Sigmoid colon (tissue), 7 donors: ENCODE measurements around the gene R3HDM2. TPM values are rescaled to one million over a fixed set of nuclear protein-coding genes. Genes with fewer than 3 reads are reported as not detected.

Experiments used
- DNase-seq: peaks from one replicate; pipeline ENCODE4 v3.0.0-alpha.2; 2019
- H3K27ac ChIP-seq, 4 donors: fragments of 200-600 bp; sonication (generic); one replicate each; pipeline ENCODE4 v1.5.1; 2016 to 2019; ENCODE audit warnings: mild to moderate bottlenecking in 1 of 4
- H3K27me3 ChIP-seq, 3 donors: fragments of 200-600 bp; sonication (generic); one replicate each; pipeline ENCODE4 v1.5.1; 2019; ENCODE audit warnings: mild to moderate bottlenecking in 1 of 3
- H3K36me3 ChIP-seq, 4 donors: fragments of 200-600 bp; sonication (generic); one replicate each; pipeline ENCODE4 v1.5.1; 2016 to 2019
- H3K4me1 ChIP-seq, 4 donors: fragments of 200-600 bp; sonication (generic); one replicate each; pipeline ENCODE4 v1.5.1; 2017 to 2019
- H3K4me3 ChIP-seq, 4 donors: fragments of 200-600 bp; sonication (generic); one replicate each; pipeline ENCODE4 v1.5.1; 2017 to 2019; ENCODE audit warnings: mild to moderate bottlenecking in 2 of 4, moderate library complexity in 1 of 4
- H3K9me3 ChIP-seq, 4 donors: fragments of 200-600 bp in 3 of 4; sonication (generic) in 3 of 4; one replicate each; pipeline versions ENCODE4 v1.5.1 to v1.6.1; 2013 to 2019
- EP300 ChIP-seq, 4 donors: sonication (generic); formaldehyde crosslinking; IDR thresholded peaks; one replicate each; pipeline ENCODE4 v1.6.1; 2017; ENCODE audit warnings: antibody characterized with exemption in 4 of 4
- POLR2A ChIP-seq, 2 donors: fragments of 450-650 bp; IDR thresholded peaks; one replicate each; pipeline ENCODE4 v1.6.1; 2016; ENCODE audit warnings: antibody characterized with exemption in 2 of 2, mild to moderate bottlenecking in 2 of 2, moderate library complexity in 2 of 2
- POLR2AphosphoS5 ChIP-seq, 4 donors: sonication (generic); formaldehyde crosslinking; IDR thresholded peaks; one replicate each; pipeline ENCODE4 v1.6.1; 2017; ENCODE audit warnings: antibody characterized with exemption in 4 of 4
- WGBS, 2 donors: extraction: QIAGEN DNeasy Blood & Tissue Kit; methylation state at CpG; one replicate each; pipeline ENCODE4 v1.1.7; 2013; 5-methylcytosine and 5-hydroxymethylcytosine counted together
- intact Hi-C: fragments of 100-400 bp; cut with DNase I; formaldehyde crosslinking; loops from one replicate; pipeline ENCODE4 v1.15.1; 2023
- polyA plus RNA-seq, 3 donors: library from polyadenylated mRNA; stranded (reverse); fragments of 200-250 nt; gene quantifications; one replicate each; pipeline ENCODE4 v1.2.3, GENCODE V29; 2013
- total RNA-seq, 4 donors: library from RNA; depleted of rRNA; stranded (reverse); fragments of >200 nt; gene quantifications; one replicate each; pipeline ENCODE4 v1.1.0, GENCODE V29; 2016
- TF ChIP-seq, protein P1 (sequence below), 4 experiments: fragments of 450-650 bp in 3 of 4; fragments of 200-600 bp in 1 of 4; IDR thresholded peaks; one replicate each; pipeline ENCODE4 v1.5.1; 2016 to 2019; ENCODE audit warnings: antibody characterized with exemption in 4 of 4, mild to moderate bottlenecking in 3 of 4, moderate library complexity in 2 of 4
- donor health status: healthy with polysubstance abuse.
- donor health status: Bipolar disorder and iron deficiency.
- donor health status: healthy.

R3HDM2 gene
- total and polyA plus RNA-seq, 7 donors: 10.9 to 37.7 (median 28.3) TPM

DNA sequence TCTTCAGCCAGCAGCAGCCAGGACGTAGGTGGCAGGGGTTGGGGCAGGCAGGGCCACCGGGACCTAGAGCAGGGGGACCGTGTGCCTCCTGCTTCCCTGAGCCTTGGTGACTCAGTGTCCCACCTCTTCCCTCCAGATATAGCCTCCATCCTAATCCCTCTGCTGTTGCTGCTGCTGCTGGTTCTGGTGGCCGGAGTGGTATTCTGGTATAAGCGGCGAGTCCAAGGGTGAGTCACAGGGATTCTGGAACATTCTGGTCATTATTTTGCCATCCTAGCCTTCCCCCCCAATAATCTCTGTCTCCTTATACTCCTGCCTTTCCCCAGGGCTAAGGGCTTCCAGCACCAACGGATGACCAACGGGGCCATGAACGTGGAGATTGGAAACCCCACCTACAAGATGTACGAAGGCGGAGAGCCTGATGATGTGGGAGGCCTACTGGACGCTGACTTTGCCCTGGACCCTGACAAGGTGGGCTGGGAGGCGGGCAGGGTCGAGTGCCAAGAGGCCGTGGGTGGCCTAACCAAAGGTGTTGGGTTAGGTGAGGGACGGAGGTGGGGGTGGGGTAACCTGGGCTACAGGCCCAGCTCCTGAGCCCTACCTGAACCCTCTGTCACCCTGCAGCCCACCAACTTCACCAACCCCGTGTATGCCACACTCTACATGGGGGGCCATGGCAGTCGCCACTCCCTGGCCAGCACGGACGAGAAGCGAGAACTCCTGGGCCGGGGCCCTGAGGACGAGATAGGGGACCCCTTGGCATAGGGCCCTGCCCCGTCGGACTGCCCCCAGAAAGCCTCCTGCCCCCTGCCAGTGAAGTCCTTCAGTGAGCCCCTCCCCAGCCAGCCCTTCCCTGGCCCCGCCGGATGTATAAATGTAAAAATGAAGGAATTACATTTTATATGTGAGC lies 218.8 kb downstream of the R3HDM2 start:
- 89 to 90% methylated on average over 27 of the region's 27 CpGs for WGBS, 2 donors
- Histone ChIP-seq H3K27ac (no peak overlapping the region), H3K9me3 (no peaks in the 10 kb centered on the region), H3K4me1 (peaks cover 0 to 27% (median 22%) of the 10 kb centered on the region in 4 donors), H3K27me3 (peaks cover 24 to 35% (median 24%) of the 10 kb centered on the region in 3 donors), H3K4me3 (no peak overlapping the region), H3K36me3 (peaks cover 8 to 57% (median 30%) of the 10 kb centered on the region in 4 donors)
- no peak for DNase-seq
- intact Hi-C loops: no loop called here
- TF ChIP-seq POLR2A (IDR thresholded peaks at IDR 0.05): no peak
- no peak for TF ChIP-seq EP300 (IDR thresholded peaks at IDR 0.05)
- TF ChIP-seq POLR2AphosphoS5 (IDR thresholded peaks at IDR 0.05): no peak
- TF ChIP-seq, protein P1, sequence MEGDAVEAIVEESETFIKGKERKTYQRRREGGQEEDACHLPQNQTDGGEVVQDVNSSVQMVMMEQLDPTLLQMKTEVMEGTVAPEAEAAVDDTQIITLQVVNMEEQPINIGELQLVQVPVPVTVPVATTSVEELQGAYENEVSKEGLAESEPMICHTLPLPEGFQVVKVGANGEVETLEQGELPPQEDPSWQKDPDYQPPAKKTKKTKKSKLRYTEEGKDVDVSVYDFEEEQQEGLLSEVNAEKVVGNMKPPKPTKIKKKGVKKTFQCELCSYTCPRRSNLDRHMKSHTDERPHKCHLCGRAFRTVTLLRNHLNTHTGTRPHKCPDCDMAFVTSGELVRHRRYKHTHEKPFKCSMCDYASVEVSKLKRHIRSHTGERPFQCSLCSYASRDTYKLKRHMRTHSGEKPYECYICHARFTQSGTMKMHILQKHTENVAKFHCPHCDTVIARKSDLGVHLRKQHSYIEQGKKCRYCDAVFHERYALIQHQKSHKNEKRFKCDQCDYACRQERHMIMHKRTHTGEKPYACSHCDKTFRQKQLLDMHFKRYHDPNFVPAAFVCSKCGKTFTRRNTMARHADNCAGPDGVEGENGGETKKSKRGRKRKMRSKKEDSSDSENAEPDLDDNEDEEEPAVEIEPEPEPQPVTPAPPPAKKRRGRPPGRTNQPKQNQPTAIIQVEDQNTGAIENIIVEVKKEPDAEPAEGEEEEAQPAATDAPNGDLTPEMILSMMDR (IDR thresholded peaks at IDR 0.05): no peak

DNA sequence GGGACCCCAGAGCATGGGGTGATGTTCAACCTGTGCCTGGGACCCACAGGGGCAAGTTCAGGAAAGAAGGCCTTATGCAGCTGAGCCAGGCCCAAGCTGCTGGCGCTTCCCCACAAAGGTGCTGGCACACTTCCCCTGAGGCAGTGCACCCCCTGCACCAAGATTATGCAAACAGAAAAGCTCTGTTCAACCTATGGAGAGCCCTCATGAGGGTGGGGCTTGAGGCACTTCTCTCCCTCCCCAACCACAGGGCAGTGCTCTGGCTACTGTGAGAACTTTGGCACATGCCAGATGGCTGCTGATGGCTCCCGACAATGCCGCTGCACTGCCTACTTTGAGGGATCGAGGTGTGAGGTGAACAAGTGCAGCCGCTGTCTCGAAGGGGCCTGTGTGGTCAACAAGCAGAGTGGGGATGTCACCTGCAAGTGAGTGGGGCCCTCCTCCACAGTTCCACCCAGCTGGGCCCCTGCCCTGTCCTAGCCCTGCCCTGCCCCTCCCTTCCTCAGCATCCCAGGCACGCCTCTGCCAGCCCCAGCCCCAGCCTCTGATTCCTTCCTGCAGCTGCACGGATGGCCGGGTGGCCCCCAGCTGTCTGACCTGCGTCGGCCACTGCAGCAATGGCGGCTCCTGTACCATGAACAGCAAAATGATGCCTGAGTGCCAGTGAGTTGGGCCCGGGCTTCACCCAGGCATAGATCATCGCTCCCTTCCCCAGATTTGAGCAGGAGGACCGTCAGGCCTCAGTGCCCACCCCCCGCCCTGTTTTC lies 219.7 kb downstream of the R3HDM2 start:
- peaks cover 16 to 26% (median 17%) of the 10 kb centered on the region in 3 donors for H3K27me3 ChIP-seq
- no peak overlapping the region for H3K27ac ChIP-seq
- peaks cover 13 to 66% (median 38%) of the 10 kb centered on the region in 4 donors for H3K36me3 ChIP-seq
- no peak overlapping the region for H3K4me3 ChIP-seq
- 78 to 83% methylated on average over 16 of the region's 16 CpGs for WGBS, 2 donors
- DNase-seq: no peak
- intact Hi-C loops: no loop called here
- H3K9me3 ChIP-seq: no peaks in the 10 kb centered on the region
- peaks cover 0 to 19% (median 14%) of the 10 kb centered on the region in 4 donors for H3K4me1 ChIP-seq
- TF ChIP-seq EP300 (IDR thresholded peaks at IDR 0.05) (no peak), POLR2AphosphoS5 (IDR thresholded peaks at IDR 0.05) (no peak), POLR2A (IDR thresholded peaks at IDR 0.05) (no peak)
- TF ChIP-seq, protein P1 (IDR thresholded peaks at IDR 0.05): no peak

DNA sequence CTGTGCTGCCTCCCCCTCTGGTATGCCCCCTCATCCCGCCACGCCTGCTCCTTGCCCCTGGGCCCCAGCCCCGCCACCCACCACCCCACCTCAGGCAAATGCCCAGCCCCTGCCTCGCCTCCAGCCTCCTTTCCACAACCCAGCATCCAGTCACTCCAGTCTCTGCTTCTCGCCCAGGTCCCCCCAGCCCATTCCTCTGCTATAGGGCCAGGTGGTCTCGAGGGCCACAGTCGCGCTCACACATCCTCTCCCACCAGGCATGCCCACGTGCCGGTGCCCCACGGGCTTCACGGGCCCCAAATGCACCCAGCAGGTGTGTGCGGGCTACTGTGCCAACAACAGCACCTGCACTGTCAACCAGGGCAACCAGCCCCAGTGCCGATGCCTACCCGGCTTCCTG lies 220.4 kb downstream of the R3HDM2 start:
- no peak overlapping the region for H3K4me3 ChIP-seq
- 90% methylated on average over 15 of the region's 15 CpGs for WGBS, 2 donors
- TF ChIP-seq, protein P1 (IDR thresholded peaks at IDR 0.05): no peak
- no peak for TF ChIP-seq POLR2A (IDR thresholded peaks at IDR 0.05)
- TF ChIP-seq EP300 (IDR thresholded peaks at IDR 0.05): no peak
- no peak for TF ChIP-seq POLR2AphosphoS5 (IDR thresholded peaks at IDR 0.05)
- no peak overlapping the region for H3K27ac ChIP-seq
- peaks cover 0 to 14% (median 8%) of the 10 kb centered on the region in 4 donors for H3K4me1 ChIP-seq
- H3K27me3 ChIP-seq: peaks cover 10 to 19% (median 10%) of the 10 kb centered on the region in 3 donors
- no peaks in the 10 kb centered on the region for H3K9me3 ChIP-seq
- H3K36me3 ChIP-seq: peaks cover 17 to 73% (median 45%) of the 10 kb centered on the region in 4 donors
- intact Hi-C loops: no loop called here
- no peak for DNase-seq

DNA sequence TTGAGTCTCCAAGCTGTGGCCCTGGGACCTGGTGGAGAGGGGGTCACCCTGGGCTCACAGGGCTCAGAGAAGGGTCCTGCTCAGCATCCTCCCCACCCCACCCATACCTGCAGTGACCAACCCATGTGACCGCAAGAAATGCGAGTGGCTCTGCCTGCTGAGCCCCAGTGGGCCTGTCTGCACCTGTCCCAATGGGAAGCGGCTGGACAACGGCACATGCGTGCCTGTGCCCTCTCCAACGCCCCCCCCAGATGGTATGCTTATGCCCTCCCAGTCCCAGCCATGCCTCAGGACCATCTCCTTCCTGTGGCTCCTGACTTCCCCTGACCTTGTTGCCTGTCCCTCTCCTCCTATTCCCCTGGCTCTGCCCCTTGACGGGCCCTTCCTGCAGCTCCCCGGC lies 220.9 kb downstream of the R3HDM2 start:
- DNase-seq: no peak
- intact Hi-C loops: no loop called here
- H3K4me3 ChIP-seq: no peak overlapping the region
- TF ChIP-seq POLR2A (IDR thresholded peaks at IDR 0.05) (no peak), POLR2AphosphoS5 (IDR thresholded peaks at IDR 0.05) (no peak), EP300 (IDR thresholded peaks at IDR 0.05) (no peak)
- TF ChIP-seq, protein P1 (IDR thresholded peaks at IDR 0.05): no peak
- H3K9me3 ChIP-seq: no peaks in the 10 kb centered on the region
- H3K27me3 ChIP-seq: peaks cover 4 to 14% (median 5%) of the 10 kb centered on the region in 3 donors
- 86 to 91% methylated on average over 8 of the region's 8 CpGs for WGBS, 2 donors
- H3K36me3 ChIP-seq: peaks cover 22 to 78% (median 50%) of the 10 kb centered on the region in 4 donors
- no peak overlapping the region for H3K27ac ChIP-seq
- H3K4me1 ChIP-seq: peaks cover 0 to 14% (median 8%) of the 10 kb centered on the region in 4 donors
